Hematopoietic multipotent progenitor cell treated with erythropoietin and hydrocortisone succinate and interleukin-3 and kit ligand, for 6 days (in vitro differentiated cells): Measurements from ENCODE around the gene PTH1R.

Source experiments
- DNase-seq: peaks from one replicate; pipeline ENCODE4 v3.0.0-alpha.2; 2015

PTH1R gene

DNA sequence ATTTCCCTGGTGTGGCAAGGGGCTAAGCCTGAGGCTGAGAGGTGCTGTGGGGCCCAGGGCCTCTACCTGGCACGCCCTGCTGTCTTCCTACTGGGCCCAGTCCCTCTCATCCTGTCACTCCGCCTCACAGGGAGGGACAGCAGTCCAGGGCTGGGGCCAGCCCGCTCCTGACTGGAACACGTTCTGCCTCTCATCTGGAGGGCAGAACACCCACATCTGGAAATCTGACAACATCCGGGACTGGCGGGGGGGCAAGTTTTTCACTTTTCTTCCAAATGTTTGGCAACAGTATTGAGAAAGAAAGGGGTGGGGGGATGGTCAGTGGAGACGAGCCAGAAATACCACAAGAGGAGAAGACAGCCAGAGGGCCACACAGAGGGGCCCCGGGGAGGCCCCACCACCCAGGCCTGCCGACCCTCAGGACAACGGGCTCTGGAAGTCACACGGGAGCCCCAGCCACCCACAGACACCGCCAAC lies 12.5 kb upstream of the PTH1R start:
- no peak for DNase-seq

- no peak for DNase-seq
These were observed 12.0 kb upstream of the PTH1R start for GRCh38 chr3:46865546-46865945.

- no peak for DNase-seq
These were observed 11.4 kb upstream of the PTH1R start for GRCh38 chr3:46866032-46866595.

GRCh38 chr3:46866720-46867549 lies 10.6 kb upstream of the PTH1R start:
- DNase-seq: peak; percentile 87

GRCh38 chr3:46867550-46867898 lies 10.0 kb upstream of the PTH1R start:
- no peak for DNase-seq

DNA sequence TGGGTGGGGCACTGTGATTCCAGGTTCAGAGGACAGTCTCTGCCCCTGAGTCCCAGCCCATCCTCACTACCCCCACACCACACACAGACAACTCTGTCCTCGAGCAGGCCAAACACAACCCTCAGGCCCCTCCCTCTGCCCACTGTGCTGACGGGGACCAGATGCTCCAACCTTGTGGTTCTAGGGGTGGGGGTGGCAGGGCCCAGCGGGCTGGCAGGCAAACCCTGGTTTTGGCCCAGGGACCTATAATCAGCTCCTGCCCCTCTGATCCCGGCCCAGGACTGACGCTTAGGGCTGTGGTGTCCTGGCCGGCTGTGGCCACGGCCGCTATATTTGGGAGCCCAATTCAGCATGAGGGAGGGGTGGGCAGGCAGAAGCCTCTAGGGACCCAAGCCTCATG lies 9.2 kb upstream of the PTH1R start:
- DNase-seq: no peak

- no peak for DNase-seq
These were observed 8.6 kb upstream of the PTH1R start for GRCh38 chr3:46868948-46869347.

DNA sequence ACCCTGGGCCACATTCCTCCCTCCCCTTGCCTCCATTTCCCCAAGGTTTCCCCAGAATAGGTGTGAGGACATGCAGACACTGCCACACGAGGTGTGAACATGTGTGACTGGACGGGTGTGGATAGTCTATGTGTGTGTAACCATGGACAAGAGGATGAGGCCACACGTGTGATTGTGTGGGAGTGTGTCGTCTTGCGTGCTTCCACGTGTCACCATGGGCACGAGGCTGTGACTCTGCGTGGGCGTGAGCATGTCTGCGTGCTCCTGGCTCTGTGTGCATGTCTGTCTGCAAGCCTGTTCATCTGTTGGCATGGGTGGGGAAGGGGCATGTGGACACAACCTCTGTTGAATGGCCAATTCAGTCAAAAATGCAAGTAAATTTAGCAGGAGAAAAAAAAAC lies 8.1 kb upstream of the PTH1R start:
- DNase-seq: no peak

DNA sequence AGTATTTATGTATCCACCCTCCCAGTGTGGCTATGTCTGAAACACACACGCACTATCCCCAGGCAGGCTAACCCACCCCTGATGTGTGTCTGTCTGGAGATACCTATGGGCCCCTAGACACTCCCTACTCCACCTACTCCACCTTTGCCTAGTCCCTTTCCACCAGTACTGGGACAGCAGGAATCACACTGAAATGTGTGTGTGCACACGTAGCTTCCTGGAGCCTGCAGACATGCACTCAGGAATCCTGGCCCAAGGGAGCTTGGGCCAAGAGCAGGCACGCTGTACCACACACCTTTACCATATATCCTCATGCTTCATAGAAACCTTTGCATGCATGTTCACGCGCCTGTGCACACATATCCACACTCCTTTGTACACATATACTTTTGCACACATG lies 6.9 kb upstream of the PTH1R start:
- no peak for DNase-seq

DNA sequence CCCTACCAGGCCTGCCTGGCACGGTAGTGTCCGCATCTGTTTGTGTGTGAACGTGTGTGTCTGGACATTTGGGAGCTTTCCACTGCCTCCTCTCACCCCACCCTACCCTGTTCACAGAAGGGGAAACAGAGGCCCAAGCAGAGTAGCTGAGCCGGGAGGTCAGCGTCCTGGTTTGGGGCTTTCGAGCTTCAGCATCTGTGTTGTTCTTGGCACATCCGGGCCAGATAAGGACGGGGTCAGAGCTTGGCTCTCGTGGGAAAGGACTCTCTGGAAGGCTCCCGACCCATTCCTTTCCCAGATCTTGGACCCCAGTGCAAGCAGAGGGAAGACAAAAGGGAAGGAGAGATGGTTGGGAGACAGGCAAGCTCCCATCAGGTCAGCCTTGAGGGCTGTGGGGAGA lies 6.3 kb upstream of the PTH1R start:
- no peak for DNase-seq

DNA sequence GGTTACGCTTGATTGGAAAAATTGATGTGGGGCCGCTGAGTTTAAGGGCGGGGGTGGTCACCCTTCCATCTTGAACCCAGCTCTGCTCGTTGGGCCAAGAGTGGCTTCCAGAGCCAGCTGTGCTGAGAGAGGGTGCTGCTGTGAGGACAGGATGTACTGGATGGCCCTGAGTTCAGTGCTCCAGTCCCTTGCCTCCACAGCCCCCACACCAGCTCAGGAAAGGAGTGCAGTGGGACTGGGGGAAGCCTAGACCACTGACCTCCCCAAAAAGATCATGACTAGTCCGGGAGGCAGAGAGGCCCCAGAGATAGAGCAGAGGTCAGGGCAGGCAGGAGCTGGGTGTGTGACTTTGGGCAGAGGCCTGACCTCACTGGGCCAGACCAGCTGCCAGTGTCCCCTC lies 4.0 kb upstream of the PTH1R start:
- no peak for DNase-seq

GRCh38 chr3:46874430-46874829 lies 3.1 kb upstream of the PTH1R start:
- DNase-seq: no peak

DNA sequence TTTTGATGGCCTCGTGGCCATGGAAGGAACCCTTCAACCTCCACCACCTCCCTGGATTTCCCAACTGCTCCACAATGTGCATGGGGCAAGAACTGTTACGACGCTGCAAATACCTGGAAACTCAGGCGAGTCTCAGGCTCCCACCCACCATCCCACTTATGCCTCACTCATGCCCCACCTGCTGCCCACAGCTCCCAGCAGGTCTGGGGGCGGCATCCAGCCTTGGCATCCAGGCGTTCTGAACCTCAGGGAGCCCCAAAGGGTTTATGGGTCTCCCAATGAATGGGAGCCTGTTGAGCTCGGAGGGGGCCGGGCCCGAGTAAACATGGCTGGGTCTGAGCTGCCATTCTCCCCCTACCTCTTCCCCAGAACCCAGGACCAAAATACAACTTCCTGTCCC lies 2.0 kb upstream of the PTH1R start:
- DNase-seq: no peak

DNA sequence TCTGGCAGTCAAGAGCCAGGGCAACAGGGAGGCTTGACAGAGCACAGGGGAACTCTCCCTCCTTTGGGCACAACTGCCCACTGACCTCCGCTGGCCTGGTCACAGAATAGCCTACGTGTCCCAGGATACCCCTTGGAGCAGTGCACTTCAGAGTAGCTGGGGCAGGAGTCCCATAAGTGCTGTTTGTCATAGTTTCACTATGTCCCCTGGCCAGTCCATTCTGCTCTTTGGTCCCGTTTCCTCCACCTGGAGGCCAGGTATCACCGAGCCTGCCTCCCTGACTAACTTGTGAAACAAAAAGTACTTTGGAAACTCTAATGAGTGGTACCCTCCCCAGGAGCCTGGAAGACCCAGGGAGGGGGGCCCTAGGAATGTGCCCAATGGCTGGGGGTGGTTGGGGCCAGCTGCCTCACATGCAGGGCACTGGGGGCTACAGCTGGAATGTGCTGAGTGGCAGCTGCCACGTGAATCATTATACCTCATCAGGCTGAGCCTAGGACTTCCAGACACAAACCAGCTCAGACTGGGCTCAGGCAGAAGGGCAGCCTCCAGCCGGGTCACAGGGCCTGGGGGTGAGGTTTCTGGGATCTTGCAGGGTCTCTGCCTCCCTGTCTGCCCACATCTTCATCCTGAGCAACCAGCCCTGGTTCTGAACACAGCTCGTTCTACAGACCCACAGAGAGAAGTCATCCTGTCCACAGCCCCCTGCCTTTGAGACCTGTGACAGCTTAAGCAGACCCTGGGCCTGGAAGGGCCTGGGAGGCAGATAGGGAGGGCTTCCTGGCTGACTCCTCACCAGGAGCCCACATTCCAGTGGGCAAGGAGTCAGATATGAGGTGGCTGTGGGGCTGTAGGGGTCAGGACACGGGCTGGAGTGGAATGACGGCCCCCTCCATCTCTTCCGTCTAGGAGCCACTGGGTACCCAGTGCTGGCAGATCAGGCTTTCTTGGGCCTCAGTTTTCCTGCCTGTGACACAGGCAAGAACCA lies 914 bp upstream of the PTH1R start:
- DNase-seq: no peak

GRCh38 chr3:46878781-46879436 lies 1.4 kb downstream of the PTH1R start:
- DNase-seq: no peak

- no peak for DNase-seq
These were observed 3.5 kb downstream of the PTH1R start for GRCh38 chr3:46880884-46881595.

DNA sequence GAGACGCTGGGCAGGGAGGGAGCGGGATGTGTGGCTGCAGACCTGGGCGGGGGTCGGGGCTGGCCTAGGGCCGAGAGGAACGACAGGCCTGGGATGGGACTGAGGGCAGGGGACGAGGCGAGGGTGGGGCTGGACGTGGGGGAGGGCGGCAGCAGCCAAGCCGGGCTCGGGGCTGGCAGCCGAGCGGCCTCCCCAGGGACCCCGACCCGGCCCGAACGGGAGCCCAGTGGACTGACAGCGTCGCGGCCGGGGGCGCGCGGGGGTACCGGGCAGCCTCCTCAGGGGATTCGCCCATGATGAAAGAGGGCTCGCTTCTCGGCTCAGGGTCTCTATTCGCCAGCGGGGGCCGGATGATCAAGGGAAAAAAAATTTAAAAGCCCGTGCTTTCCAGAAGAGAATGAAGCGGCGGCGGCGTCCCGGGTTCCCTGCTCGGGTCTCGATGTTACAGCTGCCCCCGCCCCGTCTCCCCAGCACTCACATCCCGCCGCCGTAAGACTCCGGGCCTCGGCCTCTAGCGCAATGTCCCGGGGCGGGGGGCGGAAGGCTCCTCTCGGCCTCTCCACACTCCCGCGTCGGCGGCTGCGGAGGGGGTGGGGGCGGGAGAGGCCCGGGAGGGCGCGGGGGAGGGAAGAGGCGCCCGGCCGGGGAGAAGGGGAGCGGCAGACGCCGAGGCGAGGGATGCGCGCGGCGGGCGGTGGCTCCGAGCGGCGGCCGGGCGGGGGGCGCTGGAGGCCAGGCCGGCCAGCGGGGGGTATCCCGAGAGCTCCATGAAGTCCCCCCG lies 4.3 kb downstream of the PTH1R start:
- DNase-seq: no peak

DNA sequence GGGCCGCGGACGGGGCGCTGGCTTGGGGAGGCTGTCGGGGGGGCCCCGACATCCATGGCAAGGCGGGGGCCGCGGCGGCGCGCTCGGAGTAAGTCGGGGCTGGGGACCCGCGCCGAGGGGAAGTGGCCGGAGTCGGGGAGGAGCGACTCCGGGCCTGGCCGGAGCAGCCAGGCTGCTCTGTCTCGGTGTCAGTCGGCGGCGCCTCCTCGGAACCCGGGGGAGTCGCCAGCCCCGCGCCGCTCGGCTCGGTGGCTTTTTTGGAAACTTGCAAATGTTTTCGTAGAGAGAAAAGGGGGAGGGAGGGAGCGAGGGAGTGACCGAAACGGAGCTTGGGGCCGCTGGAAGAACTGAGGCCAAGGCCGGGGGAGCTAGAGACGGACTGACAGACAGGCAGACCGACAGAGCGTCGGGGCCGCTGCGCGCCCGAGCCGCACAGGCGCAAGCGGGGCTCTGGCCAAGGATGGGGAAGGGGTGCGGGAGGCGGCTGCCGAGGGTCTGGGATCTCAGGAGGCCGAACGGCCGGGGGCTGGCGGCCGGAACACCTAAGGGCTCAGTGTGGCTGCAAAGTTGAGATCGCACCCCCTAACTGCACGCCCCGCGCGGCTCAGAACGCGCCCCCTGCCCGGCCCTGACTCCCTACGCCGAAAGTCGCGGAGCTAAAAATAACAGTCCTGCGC lies 5.0 kb downstream of the PTH1R start:
- DNase-seq: peak; percentile 37

DNA sequence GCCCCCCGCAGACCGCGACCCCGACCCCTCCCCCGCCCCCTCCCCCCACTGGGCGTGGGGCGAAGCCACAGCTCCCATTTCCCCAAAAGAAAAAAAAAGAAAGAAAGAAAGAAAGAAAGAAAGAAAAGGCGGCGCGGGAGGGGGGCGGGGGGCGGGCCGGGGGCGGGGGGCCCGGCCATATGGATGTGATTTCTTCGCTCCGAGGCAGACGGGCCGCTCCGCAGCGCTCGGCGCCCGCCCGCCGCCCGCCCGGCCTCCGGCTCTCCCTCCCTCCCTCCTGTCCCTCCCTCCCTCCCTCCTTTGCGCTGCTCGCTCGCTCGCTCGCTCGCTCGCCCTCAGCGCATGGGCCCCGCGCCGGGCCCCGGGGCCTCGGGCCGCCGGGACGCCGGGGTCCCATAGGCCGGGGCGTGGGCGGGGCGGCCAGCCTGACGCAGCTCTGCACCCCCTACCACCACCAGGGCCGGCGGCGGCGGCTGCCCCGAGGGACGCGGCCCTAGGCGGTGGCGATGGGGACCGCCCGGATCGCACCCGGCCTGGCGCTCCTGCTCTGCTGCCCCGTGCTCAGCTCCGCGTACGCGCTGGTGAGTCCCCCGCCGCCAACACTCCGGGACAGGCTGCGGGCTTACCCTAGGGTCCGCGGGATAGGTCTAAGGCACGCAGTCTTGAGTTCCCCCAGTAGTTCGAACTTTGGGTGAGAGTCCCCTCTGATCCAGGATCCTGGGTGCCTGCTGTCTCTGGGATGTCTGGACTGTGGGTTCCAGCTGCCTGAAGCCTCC lies 5.7 kb downstream of the PTH1R start:
- peak; percentile 50 for DNase-seq

DNA sequence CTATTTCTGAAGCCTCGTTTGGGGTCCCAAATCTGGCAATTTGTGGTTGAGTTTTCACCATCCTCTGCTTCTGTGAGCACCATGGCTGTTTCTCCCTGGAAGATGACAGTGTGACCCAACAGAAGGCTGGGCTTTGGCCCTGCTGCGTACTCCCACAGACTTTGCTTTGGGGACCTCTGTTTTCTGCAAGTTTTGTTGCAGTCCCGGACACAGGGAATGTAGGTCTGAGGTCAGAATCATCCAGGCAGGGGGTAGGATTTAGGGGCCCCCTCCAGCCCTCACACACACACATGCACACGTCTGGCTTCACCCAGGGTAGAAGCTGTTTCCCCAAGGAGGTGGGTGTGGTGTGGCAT lies 6.3 kb downstream of the PTH1R start:
- DNase-seq: no peak
